AG09319 (cell line): ENCODE data around the gene AGBL1.

Experiments used
- DNase-seq: peaks from one replicate; pipeline ENCODE4 v3.0.0-alpha.2; 2010; ENCODE audit warnings: low read depth; ENCODE audit errors: extremely low read depth
- TF ChIP-seq, protein P1 (sequence below): IDR thresholded peaks from 2 replicates; pipeline ENCODE4 v1.5.1; 2011; ENCODE audit warnings: low read depth, mild to moderate bottlenecking, inconsistent platforms, low read length, moderate library complexity

Gene AGBL1

GRCh38 chr15:86079508-86080266 lies at the start of gene AGBL1:
AGBL1 (plus strand) TSS chr15:86079871.
- TF ChIP-seq, protein P1, sequence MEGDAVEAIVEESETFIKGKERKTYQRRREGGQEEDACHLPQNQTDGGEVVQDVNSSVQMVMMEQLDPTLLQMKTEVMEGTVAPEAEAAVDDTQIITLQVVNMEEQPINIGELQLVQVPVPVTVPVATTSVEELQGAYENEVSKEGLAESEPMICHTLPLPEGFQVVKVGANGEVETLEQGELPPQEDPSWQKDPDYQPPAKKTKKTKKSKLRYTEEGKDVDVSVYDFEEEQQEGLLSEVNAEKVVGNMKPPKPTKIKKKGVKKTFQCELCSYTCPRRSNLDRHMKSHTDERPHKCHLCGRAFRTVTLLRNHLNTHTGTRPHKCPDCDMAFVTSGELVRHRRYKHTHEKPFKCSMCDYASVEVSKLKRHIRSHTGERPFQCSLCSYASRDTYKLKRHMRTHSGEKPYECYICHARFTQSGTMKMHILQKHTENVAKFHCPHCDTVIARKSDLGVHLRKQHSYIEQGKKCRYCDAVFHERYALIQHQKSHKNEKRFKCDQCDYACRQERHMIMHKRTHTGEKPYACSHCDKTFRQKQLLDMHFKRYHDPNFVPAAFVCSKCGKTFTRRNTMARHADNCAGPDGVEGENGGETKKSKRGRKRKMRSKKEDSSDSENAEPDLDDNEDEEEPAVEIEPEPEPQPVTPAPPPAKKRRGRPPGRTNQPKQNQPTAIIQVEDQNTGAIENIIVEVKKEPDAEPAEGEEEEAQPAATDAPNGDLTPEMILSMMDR = no peak
- DNase-seq = no peak

- no peak for DNase-seq
- TF ChIP-seq, protein P1 = no peak
Measured at GRCh38 chr15:86034904-86035303, 44.8 kb upstream of the AGBL1 start.

GRCh38 chr15:86036243-86036642 lies 43.4 kb upstream of the AGBL1 start:
- TF ChIP-seq, protein P1 = no peak
- no peak for DNase-seq

DNA sequence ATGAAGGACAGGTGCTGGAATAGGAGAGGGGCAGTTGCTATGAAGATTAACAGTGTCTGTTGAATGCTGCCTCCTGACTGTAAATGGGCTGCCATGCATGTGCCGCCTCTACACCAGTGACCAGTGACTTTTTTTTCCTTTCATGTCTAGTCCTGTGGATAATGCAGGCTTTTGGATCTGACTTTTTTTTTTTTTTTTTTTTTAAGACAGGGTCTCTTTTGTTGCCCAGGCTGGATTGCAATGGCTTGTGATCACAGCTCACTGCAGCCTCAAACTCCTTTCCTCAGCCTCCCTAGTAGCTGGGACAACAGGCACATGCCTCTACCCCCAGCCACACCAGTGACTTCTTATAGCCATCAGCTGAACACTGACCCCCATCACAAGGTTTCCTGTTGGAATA lies 41.2 kb upstream of the AGBL1 start:
- no peak for DNase-seq
- TF ChIP-seq, protein P1 = no peak

- TF ChIP-seq, protein P1 = no peak
Measured at GRCh38 chr15:86040356-86041033, 39.2 kb upstream of the AGBL1 start.

GRCh38 chr15:86041399-86041798 lies 38.3 kb upstream of the AGBL1 start:
- TF ChIP-seq, protein P1 = no peak
- DNase-seq = no peak

More at GRCh38 chr15:86040356-86041033, 39.2 kb upstream of the AGBL1 start:
- no peak for DNase-seq

DNA sequence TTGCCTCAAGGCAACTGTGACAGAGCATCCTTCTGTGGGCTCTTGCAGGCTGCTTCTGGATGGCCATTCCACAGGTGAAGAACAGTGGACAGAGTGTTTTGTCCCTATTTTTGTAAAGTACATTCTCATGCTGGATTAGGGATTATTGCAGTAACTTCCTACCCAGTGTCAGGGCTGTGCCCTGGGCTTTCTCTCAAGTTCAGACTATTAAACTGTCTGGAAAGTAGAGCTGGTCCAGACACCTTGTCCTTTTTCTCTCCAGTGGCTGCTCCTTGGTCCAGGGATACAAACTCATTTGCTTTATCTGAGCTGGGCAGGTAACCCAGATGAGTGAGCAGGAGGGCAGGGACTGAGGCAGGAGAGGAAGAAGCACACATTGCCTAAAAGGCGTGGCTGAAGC lies 37.4 kb upstream of the AGBL1 start:
- TF ChIP-seq, protein P1 = no peak

More for the DNA sequence above, 37.4 kb upstream of the AGBL1 start:
- DNase-seq = no peak
